Activated T-helper 1 cell treated with Interleukin-2 at 50 U/mL for 16 hours (primary cell): ENCODE data around the gene GLOD4.

ENCODE experiments used
- DNase-seq: peaks from one replicate; pipeline ENCODE4 v3.0.0-alpha.2; 2020; ENCODE audit warnings: low read depth

Gene GLOD4

DNA sequence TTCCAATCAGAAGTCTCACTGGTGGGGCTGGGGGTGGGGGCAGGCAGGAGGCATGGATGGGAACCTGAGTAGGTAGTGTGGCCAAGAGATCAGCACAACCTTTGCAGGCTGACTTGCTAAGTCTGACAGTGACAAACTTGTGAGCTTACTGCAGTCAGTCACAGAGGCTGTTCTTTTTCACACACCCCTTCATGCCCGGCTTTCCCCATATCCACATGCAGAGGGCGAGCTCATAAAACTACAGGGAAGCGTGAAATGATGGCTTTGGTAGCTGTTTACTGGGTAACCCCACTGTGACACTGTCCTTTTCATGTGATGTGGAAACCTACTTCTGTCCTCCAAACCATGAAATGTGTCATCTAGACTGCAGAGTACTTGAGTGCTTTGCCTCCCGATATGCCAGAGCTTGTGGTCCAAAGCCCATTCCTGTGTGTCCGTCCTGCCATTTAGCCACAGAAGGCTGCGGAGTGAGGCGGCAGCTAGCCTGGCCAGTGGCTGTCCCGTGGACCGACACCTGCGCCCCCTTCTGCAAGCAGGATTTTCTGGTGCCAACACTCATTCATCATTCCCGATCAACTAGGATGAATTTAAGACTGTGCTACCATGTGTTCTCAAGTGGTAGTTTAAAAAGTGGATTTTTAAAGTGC, 39.8 kb downstream of the GLOD4 start:
- DNase-seq: no peak

DNA sequence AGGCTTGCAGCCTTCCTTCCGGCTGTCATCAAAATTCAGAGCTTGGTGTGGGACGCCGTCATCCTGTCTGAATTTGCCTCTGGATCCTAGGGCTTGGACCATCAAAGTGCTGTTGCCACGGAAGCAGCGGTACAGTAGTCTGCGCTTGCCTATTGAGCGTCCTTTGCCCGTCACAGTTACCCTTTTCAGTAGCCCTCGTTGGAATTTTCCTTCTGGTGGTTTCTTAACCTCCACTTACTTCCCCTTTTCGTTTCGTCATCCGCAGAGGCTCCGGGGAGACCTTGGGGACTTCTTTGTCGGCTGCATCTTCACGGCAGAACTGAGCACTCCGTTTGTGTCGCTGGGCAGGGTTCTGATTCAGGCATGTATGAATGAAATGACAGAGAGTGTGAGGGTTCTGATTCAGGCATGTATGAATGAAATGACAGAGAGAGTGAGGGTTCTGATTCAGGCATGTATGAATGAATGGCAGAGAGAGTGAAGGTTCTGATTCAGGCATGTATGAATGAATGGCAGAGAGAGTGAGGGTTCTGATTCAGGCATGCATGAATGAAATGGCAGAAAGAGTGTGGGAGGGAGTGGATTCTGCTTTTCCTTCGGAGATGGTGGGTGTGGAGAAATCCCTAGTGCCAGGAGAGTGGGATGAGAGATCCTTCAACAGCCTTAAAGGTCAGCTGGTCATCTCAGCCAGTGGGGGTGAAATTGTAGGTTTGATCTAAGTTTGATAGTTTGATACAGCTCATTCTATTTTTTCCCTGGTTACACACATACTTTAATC, 41.7 kb downstream of the GLOD4 start:
- no peak for DNase-seq

- no peak for DNase-seq
Measured at GRCh38 chr17:737561-738113, 44.4 kb downstream of the GLOD4 start.

- no peak for DNase-seq
Measured at GRCh38 chr17:733743-734142, 48.3 kb downstream of the GLOD4 start.

GRCh38 chr17:732902-733720, 49.0 kb downstream of the GLOD4 start:
- no peak for DNase-seq

GRCh38 chr17:732067-732901, 49.8 kb downstream of the GLOD4 start, which contains the start of gene TLCD3A:
TSS of gene TLCD3A (plus strand) at chr17:732596. CDS start at chr17:732648, 52 bp downstream.
- no peak for DNase-seq

DNA sequence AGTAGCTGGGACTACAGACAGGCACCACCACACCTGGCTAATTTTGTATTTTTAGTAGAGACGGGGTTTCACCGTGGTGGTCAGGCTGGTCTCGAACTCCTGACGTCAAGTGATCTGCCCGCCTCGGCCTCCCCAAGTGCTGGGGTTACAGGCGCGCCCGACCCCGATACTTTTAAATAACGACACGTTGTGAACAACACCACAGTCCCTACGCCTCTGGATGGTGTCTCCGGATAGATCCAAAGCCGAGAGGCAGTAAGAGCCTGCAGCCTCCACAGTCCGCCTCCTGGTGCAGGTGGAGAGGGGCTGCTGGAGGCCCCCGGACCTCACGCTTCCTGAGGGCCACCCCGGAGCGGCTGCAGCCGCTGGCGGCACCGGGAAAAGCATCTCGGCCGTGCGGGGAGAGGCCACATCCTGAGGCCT, 50.4 kb downstream of the GLOD4 start:
- DNase-seq: no peak

GRCh38 chr17:728911-729310, 53.2 kb downstream of the GLOD4 start:
- DNase-seq: no peak

GRCh38 chr17:726271-726919, 55.7 kb downstream of the GLOD4 start:
- no peak for DNase-seq

GRCh38 chr17:725746-726145, 56.3 kb downstream of the GLOD4 start:
- DNase-seq: no peak

DNA sequence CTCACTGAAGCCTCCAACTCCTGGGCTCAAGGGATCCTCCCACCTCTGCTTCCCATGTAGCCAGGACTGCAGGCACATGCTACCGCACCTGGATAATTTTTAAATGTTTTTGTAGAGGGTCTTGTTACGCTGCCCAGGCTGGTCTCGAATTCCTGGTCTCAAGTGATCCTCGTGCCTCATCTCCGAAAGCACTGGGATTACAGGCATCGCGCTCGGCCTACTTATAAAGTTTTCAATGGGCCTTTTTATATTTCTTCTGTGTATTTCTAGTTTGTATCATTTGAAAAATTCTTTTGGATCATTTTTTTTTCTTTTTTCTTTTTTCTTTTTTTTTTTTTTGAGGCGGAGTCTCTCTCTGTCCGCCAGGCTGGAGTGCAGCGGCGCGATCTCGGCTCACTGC, 57.0 kb downstream of the GLOD4 start:
- no peak for DNase-seq

GRCh38 chr17:721540-721937, 60.5 kb downstream of the GLOD4 start:
- DNase-seq: no peak

DNA sequence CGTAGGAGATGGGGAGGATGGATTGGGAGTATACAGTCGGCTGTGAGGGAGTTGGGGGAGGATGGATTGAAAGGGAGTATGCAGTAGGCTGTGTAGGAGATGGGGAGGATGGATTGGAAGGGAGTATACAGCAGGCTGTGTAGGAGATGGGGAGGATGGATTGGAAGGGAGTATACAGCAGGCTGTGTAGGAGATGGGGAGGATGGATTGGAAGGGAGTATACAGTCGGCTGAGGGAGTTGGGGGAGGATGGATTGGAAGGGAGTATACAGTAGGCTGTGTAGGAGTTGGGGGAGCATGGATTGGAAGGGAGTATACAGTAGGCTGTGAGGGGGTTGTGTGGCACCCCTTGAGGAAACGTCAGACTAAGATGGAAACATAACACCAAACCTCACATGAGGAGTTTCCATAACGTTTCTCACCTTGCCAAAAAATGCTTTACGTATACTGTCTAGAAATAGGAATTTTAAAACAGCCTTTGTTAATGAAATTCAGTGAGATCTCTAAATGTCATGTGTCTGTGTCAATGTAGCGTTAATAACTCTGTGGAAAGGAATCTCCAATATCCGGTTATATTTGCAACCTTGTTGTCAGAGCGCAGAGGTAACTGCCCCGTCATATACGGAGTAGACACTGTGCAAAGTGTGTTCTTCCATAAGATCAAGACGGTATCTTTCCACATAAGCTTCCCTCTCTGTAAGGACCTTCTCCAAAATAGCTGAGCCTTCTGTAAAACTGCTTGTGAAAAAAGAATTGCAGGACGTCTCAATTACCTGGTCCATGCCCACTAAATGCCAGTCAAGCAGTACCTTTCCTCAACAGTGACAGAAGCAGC, 61.2 kb downstream of the GLOD4 start:
- no peak for DNase-seq

GRCh38 chr17:718075-718474, 64.0 kb downstream of the GLOD4 start:
- no peak for DNase-seq
